Testis (tissue), 3 donors: Measurements from ENCODE around the gene MACROD2. TPM values are rescaled to one million over a fixed set of nuclear protein-coding genes. Genes with fewer than 3 reads are reported as not detected.

Experiments
- DNase-seq: peaks from one replicate; pipeline ENCODE4 v3.0.0-alpha.2; 2019
- H3K27ac ChIP-seq, 2 donors: fragments of 200-600 bp; sonication (generic); one replicate each; pipeline ENCODE4 v1.5.1; 2019
- H3K27me3 ChIP-seq: fragments of 200-600 bp; sonication (generic); one replicate; pipeline ENCODE4 v1.5.1; 2019
- H3K36me3 ChIP-seq: fragments of 200-600 bp; sonication (generic); one replicate; pipeline ENCODE4 v1.5.1; 2017; ENCODE audit warnings: low read depth; ENCODE audit errors: missing control alignments
- H3K4me1 ChIP-seq: fragments of 200-600 bp; sonication (generic); one replicate; pipeline ENCODE4 v1.5.1; 2019
- H3K4me3 ChIP-seq, 2 donors: fragments of 200-600 bp; sonication (generic); one replicate each; pipeline ENCODE4 v1.5.1; 2017 to 2019
- H3K9me3 ChIP-seq: fragments of 200-600 bp; sonication (generic); one replicate; pipeline ENCODE4 v1.5.1; 2017
- POLR2A ChIP-seq: fragments of 450-650 bp; IDR thresholded peaks from one replicate; pipeline ENCODE4 v1.6.1; 2017; ENCODE audit warnings: antibody characterized with exemption, mild to moderate bottlenecking, moderate library complexity
- WGBS, 2 donors: methylation state at CpG; one replicate each; pipeline ENCODE4 v1.1.5; 2018; 5-methylcytosine and 5-hydroxymethylcytosine counted together
- intact Hi-C: fragments of 100-400 bp; cut with DNase I; formaldehyde crosslinking; loops from one replicate; pipeline ENCODE4 v1.15.1; 2023; ENCODE audit warnings: low total_unique reads
- polyA plus RNA-seq: library from polyadenylated mRNA; stranded (reverse); fragments of 350-450 nt; fragmentation: Illumina TruSeq; extraction: RNeasy Lipid Tissue Mini Kit (QIAGEN cat#74804); gene quantifications from one replicate; pipeline ENCODE4 v1.2.3, GENCODE V29; 2014; ENCODE audit warnings: low read depth, low replicate concordance; ENCODE audit not compliant: insufficient read depth
- total RNA-seq, 2 donors: library from RNA; depleted of rRNA; stranded (reverse); fragments of >200 nt; gene quantifications; one replicate each; pipeline ENCODE4 v1.2.3, GENCODE V29; 2016
- TF ChIP-seq, protein P1 (sequence below), 3 experiments: fragments of 450-650 bp in 2 of 3; fragments of 200-600 bp in 1 of 3; sonication (generic) in 1 of 3; IDR thresholded peaks; one replicate each; pipeline ENCODE4 v1.5.1; 2016 to 2019; ENCODE audit warnings: antibody characterized with exemption in 3 of 3, mild to moderate bottlenecking in 2 of 3, moderate library complexity in 1 of 3

MACROD2 gene
- total and polyA plus RNA-seq, 3 donors from 2014 or later = 12.6 to 20.6 (median 16.8) TPM

DNA sequence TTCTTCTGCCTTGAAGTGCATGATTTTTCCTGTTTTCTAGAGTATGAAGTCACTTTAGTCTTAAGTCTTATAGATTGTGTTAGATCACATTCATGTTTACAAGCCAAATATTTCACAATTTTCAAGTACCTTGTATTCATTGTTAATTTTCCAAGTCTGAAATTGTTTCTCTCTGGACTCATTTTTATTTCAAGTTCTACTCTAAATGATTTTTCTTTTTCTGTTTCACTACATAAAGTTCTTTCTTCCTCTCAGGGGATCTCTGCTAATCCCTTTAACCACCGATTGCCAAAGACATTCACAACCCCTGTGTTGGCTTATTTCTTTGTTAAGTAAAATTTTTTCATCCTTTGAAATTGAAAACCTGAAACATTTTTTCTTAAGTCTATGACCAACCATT is 1772.3 kb downstream of the MACROD2 start:
- no peak overlapping the region for H3K27ac ChIP-seq
- no peaks in the 10 kb centered on the region for H3K9me3 ChIP-seq
- H3K36me3 ChIP-seq = no peaks in the 10 kb centered on the region
- TF ChIP-seq, protein P1, sequence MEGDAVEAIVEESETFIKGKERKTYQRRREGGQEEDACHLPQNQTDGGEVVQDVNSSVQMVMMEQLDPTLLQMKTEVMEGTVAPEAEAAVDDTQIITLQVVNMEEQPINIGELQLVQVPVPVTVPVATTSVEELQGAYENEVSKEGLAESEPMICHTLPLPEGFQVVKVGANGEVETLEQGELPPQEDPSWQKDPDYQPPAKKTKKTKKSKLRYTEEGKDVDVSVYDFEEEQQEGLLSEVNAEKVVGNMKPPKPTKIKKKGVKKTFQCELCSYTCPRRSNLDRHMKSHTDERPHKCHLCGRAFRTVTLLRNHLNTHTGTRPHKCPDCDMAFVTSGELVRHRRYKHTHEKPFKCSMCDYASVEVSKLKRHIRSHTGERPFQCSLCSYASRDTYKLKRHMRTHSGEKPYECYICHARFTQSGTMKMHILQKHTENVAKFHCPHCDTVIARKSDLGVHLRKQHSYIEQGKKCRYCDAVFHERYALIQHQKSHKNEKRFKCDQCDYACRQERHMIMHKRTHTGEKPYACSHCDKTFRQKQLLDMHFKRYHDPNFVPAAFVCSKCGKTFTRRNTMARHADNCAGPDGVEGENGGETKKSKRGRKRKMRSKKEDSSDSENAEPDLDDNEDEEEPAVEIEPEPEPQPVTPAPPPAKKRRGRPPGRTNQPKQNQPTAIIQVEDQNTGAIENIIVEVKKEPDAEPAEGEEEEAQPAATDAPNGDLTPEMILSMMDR (IDR thresholded peaks at IDR 0.05) = no peak
- TF ChIP-seq POLR2A = no peak
- no peak for DNase-seq
- H3K4me1 ChIP-seq = no peaks in the 10 kb centered on the region
- 32 to 39% methylated on average over 1 of the region's 1 CpG for WGBS, 2 donors
- intact Hi-C loops = no loop called here
- H3K27me3 ChIP-seq = no peaks in the 10 kb centered on the region
- no peak overlapping the region for H3K4me3 ChIP-seq

DNA sequence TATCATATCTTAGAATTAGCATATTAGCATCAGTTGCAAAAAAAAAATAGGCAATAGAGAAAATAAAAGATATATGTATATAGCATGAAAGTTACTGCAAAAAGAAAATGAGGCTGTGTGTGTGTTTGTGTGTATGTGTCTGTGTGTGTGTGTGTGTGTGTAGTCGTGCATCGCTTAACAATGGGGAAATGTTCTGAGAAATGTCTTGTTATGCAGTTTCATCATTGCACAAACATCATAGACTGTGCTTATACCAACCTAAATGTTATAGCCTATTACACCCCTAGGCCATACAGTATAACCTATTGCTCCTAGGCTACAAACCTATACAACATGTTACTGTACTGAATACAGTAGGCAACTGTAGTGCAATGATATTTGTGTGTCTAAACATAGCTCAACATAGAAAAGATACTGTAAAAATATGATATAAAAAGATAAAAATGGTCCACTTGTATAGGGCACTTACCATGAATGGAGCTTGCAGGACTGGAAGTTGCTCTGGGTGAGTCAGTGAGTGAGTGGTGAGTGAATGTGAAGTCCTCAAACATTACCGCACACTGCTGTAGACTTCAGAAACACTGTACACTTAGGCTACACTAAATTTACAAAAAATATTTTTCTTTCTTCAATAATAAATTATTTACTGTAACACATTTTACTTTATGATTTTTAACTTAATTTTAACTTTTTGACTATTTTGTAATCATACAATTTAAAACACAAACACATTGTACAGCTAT is 1772.9 kb downstream of the MACROD2 start:
- 85 to 92% methylated on average over 3 of the region's 3 CpGs for WGBS, 2 donors
- intact Hi-C loops = no loop called here
- H3K9me3 ChIP-seq = no peaks in the 10 kb centered on the region
- no peaks in the 10 kb centered on the region for H3K27me3 ChIP-seq
- no peaks in the 10 kb centered on the region for H3K4me1 ChIP-seq
- no peak overlapping the region for H3K4me3 ChIP-seq
- no peaks in the 10 kb centered on the region for H3K36me3 ChIP-seq
- TF ChIP-seq, protein P1 (IDR thresholded peaks at IDR 0.05) = no peak
- TF ChIP-seq POLR2A = no peak
- no peak overlapping the region for H3K27ac ChIP-seq
- DNase-seq = no peak

DNA sequence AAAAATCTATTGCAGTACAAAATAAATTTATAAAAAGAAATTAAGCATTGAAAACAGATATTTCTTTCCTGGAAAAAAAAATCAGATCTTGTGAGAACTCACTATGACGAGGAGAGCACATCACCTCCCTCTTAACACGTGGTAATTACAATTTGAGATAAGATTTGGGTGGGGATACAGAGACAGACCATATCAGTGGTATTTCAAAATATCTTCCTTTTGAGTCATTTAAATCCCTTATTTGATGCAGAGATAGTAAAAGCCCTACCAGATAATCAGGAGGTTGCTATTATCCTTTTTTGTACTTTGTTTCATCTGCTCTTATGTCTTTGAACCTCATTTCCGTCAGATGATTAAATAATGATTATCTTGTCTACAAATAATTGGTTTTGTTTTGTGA is 1777.5 kb downstream of the MACROD2 start:
- intact Hi-C loops = no loop called here
- H3K27me3 ChIP-seq = no peaks in the 10 kb centered on the region
- no peak for DNase-seq
- 63 to 81% methylated on average over 3 of the region's 3 CpGs for WGBS, 2 donors
- TF ChIP-seq POLR2A = no peak
- TF ChIP-seq, protein P1 (IDR thresholded peaks at IDR 0.05) = no peak
- H3K4me3 ChIP-seq = no peak overlapping the region
- H3K27ac ChIP-seq = no peak overlapping the region
- no peaks in the 10 kb centered on the region for H3K36me3 ChIP-seq
- no peaks in the 10 kb centered on the region for H3K4me1 ChIP-seq
- no peaks in the 10 kb centered on the region for H3K9me3 ChIP-seq

DNA sequence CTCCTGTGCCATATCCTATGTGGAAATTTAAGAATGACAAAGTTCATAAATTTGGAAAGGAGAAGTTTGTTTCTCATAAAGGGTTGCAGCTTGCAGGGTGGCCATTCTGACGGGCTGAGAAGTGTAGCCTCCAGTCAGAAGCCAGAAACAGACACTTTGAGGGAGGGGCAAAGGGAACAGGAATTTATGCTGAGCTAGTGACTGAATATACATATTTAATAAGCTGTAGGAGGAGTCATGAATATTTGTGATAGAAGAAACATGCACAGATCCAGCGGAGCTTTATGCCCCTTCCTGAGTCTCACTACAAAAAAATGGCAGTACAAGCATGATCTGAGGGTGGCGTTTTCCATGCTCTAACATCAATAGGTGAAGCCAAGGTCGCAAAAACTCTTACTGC is 1779.6 kb downstream of the MACROD2 start:
- Histone ChIP-seq H3K27ac (no peak overlapping the region), H3K36me3 (no peaks in the 10 kb centered on the region), H3K27me3 (no peaks in the 10 kb centered on the region), H3K9me3 (no peaks in the 10 kb centered on the region), H3K4me3 (no peak overlapping the region), H3K4me1 (no peaks in the 10 kb centered on the region)
- WGBS, 2 donors = 90 to 92% methylated on average over 4 of the region's 4 CpGs
- intact Hi-C loops = no loop called here
- DNase-seq = no peak
- TF ChIP-seq, protein P1 (IDR thresholded peaks at IDR 0.05) = no peak
- TF ChIP-seq POLR2A = no peak
